Activated CD4-positive, CD25-positive, alpha-beta regulatory T cell treated with anti-CD3 and anti-CD28 coated beads, Interleukin-2, amount 50 U/mL, for 72 hours (primary cell): ENCODE measurements around the gene ASL.
"Not testable (repeated sequence)": the region's sequence is repeated elsewhere in the genome, so short reads cannot be mapped to it uniquely, and the experiment has no call there.

Experiments
- DNase-seq: peaks from one replicate; pipeline ENCODE4 v3.0.0; 2021

The ASL gene

GRCh38 chr7:66123175-66123528 lies 47.5 kb downstream of the ASL start:
- no peak for DNase-seq

- not testable (repeated sequence) for DNase-seq
Measured at GRCh38 chr7:66124569-66124861, 48.9 kb downstream of the ASL start.

GRCh38 chr7:66125052-66125694 lies 49.6 kb downstream of the ASL start:
- no peak for DNase-seq

GRCh38 chr7:66125781-66126352 lies 50.2 kb downstream of the ASL start:
- DNase-seq: not testable (repeated sequence)

- not testable (repeated sequence) for DNase-seq
Measured at GRCh38 chr7:66127172-66127571, 51.6 kb downstream of the ASL start.

GRCh38 chr7:66138994-66139752 lies 63.6 kb downstream of the ASL start:
- DNase-seq: no peak

GRCh38 chr7:66140924-66141323 lies 65.3 kb downstream of the ASL start:
- DNase-seq: no peak

- DNase-seq: no peak
Measured at GRCh38 chr7:66142334-66142733, 66.7 kb downstream of the ASL start.

GRCh38 chr7:66142996-66143395 lies 67.4 kb downstream of the ASL start:
- DNase-seq: no peak
